ENCODE data around the gene CCL21. TPM values are rescaled to one million over a fixed set of nuclear protein-coding genes. Genes with fewer than 3 reads are reported as not detected.

CCL21 gene
- polyA plus RNA-seq, 3 donors: not detected

DNA sequence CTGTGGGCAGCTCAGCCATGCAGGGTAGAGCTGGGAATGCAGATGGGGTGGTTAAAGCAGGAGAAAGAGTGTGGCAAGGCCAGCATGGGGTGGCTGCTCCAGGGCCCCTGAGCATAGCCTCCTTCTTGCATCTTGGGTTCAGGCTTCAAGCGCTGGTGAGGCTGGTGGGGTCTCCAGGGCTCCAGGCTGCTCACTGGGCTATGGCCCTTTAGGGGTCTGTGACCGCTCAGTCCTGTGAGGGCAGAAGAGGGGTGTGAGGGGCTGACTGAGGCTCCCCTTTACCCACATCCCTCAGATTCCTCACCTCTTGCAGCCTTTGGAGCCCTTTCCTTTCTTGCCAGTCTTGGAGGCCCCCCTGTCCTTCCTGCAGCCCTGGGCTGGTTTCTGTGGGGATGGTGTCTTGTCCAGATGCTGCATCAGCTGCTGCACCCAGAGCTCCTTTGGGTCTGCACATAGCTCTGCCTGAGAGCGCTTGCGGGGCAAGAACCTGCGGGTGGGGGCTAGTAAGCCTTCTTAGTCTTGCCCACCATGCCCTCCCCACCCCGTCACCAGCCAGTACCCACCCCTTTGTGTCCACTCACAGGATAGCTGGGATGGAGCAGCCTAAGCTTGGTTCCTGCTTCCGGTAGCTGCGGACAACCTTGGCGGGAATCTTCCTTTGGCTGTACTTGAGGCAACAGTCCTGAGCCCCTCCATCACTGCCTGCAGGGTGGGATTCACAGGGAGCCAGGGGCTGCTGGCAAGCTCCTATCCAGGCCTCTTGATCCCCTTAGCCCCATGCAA lies 549 bp downstream of the CCL21 start:
- Mint-ChIP-seq H3K4me3 (no peak overlapping the region), H3K4me1 (peaks cover 4% of the 10 kb centered on the region), H3K9me3 (no peaks in the 10 kb centered on the region), H3K36me3 (no peaks in the 10 kb centered on the region), H3K27me3 (ENCODE audit: low read depth in 3 of 3) (peaks cover 10 to 21% (median 19%) of the 10 kb centered on the region in 3 donors), H3K27ac (no peak overlapping the region)
- TF ChIP-seq, protein P1, sequence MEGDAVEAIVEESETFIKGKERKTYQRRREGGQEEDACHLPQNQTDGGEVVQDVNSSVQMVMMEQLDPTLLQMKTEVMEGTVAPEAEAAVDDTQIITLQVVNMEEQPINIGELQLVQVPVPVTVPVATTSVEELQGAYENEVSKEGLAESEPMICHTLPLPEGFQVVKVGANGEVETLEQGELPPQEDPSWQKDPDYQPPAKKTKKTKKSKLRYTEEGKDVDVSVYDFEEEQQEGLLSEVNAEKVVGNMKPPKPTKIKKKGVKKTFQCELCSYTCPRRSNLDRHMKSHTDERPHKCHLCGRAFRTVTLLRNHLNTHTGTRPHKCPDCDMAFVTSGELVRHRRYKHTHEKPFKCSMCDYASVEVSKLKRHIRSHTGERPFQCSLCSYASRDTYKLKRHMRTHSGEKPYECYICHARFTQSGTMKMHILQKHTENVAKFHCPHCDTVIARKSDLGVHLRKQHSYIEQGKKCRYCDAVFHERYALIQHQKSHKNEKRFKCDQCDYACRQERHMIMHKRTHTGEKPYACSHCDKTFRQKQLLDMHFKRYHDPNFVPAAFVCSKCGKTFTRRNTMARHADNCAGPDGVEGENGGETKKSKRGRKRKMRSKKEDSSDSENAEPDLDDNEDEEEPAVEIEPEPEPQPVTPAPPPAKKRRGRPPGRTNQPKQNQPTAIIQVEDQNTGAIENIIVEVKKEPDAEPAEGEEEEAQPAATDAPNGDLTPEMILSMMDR (IDR thresholded peaks at IDR 0.05): no peak
- no peak overlapping the region for H3K9ac ChIP-seq (ENCODE audit: insufficient read depth, low read length, poor library complexity, severe bottlenecking)
- intact Hi-C loops (cut with micrococcal nuclease): no loop called here
- 94% methylated on average over 7 of the region's 9 CpGs for WGBS (ENCODE audit: insufficient coverage)
- peaks cover 2 to 6% of the 10 kb centered on the region in 2 donors for H3K27me3 ChIP-seq (ENCODE audit: control insufficient read depth in 2 of 2, insufficient read depth in 2 of 2, low read length in 2 of 2)
- H2AFZ ChIP-seq (ENCODE audit: insufficient read depth, low read depth, low read length, poor library complexity, severe bottlenecking): no peak overlapping the region
- no peak overlapping the region for H3K4me3 ChIP-seq (replicated peaks in 1 of 3; ENCODE audit: low read depth in 2 of 3, low read length in 3 of 3)
- DNase-seq: no peak
- H3K36me3 ChIP-seq (replicated peaks in 1 of 2; ENCODE audit: control insufficient read depth in 1 of 2, insufficient read depth in 2 of 2, low read length in 2 of 2): no peaks in the 10 kb centered on the region
- no peak overlapping the region for H3K4me2 ChIP-seq (replicated peaks; ENCODE audit: extremely low read depth, low read length, poor library complexity, severe bottlenecking)
- no peaks in the 10 kb centered on the region for H4K20me1 ChIP-seq (ENCODE audit: insufficient read depth, low read length)
- H3K9me3 ChIP-seq (replicated peaks in 1 of 2; ENCODE audit: control insufficient read depth in 1 of 2, insufficient read depth in 1 of 2, low read length in 2 of 2): no peaks in the 10 kb centered on the region
- no peak overlapping the region for H3K27ac ChIP-seq (ENCODE audit: low read depth in 1 of 2, low read length in 2 of 2)
- no peaks in the 10 kb centered on the region for H3K79me2 ChIP-seq (ENCODE audit: insufficient read depth, low read length)
- H3K4me1 ChIP-seq (ENCODE audit: control insufficient read depth in 1 of 2, insufficient read depth in 2 of 2, low read length in 2 of 2): peaks cover 0 to 4% of the 10 kb centered on the region in 2 donors

DNA sequence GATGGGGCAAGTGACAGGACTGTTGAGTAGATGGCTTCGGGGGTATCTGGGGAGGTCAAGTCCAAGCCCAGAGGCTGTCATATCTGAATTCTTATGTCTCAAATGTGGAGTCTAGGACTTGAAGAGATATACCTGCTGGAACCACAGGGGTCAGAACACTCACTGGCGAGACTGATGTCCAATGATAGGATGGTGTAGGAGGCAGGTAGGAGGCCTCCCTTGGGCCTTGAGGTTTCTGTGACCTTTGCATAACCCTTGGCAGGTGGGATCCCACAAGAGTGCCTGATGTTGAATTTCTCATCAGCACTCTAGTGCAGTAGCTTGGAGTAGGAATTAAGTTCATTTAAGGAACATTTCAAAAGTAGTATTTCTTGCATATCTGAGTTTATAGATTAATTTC lies 2.8 kb downstream of the CCL21 start:
- H3K4me1 ChIP-seq (ENCODE audit: control insufficient read depth in 1 of 2, insufficient read depth in 2 of 2, low read length in 2 of 2): peaks cover 0 to 4% of the 10 kb centered on the region in 2 donors
- Mint-ChIP-seq H3K27me3 (ENCODE audit: low read depth in 3 of 3) (peaks cover 6 to 9% (median 9%) of the 10 kb centered on the region in 3 donors), H3K9me3 (no peaks in the 10 kb centered on the region), H3K4me1 (peaks cover 5% of the 10 kb centered on the region), H3K4me3 (no peak overlapping the region), H3K27ac (no peak overlapping the region), H3K36me3 (no peaks in the 10 kb centered on the region)
- H3K4me2 ChIP-seq (replicated peaks; ENCODE audit: extremely low read depth, low read length, poor library complexity, severe bottlenecking): no peak overlapping the region
- H3K79me2 ChIP-seq (ENCODE audit: insufficient read depth, low read length): no peaks in the 10 kb centered on the region
- no peak for DNase-seq
- H2AFZ ChIP-seq (ENCODE audit: insufficient read depth, low read depth, low read length, poor library complexity, severe bottlenecking): no peak overlapping the region
- 94% methylated on average over 2 of the region's 2 CpGs for WGBS (ENCODE audit: insufficient coverage)
- no peak overlapping the region for H3K4me3 ChIP-seq (replicated peaks in 1 of 3; ENCODE audit: low read depth in 2 of 3, low read length in 3 of 3)
- H3K36me3 ChIP-seq (replicated peaks in 1 of 2; ENCODE audit: control insufficient read depth in 1 of 2, insufficient read depth in 2 of 2, low read length in 2 of 2): no peaks in the 10 kb centered on the region
- intact Hi-C loops (cut with micrococcal nuclease): no loop called here
- no peaks in the 10 kb centered on the region for H4K20me1 ChIP-seq (ENCODE audit: insufficient read depth, low read length)
- H3K9me3 ChIP-seq (replicated peaks in 1 of 2; ENCODE audit: control insufficient read depth in 1 of 2, insufficient read depth in 1 of 2, low read length in 2 of 2): no peaks in the 10 kb centered on the region
- H3K27me3 ChIP-seq (ENCODE audit: control insufficient read depth in 2 of 2, insufficient read depth in 2 of 2, low read length in 2 of 2): no peaks in the 10 kb centered on the region
- H3K9ac ChIP-seq (ENCODE audit: insufficient read depth, low read length, poor library complexity, severe bottlenecking): no peak overlapping the region
- TF ChIP-seq, protein P1 (IDR thresholded peaks at IDR 0.05): no peak
- H3K27ac ChIP-seq (ENCODE audit: low read depth in 1 of 2, low read length in 2 of 2): no peak overlapping the region

Measured in CD14-positive monocyte (primary cell).